ENCODE measurements around the gene IQSEC3. TPM values are rescaled to one million over a fixed set of nuclear protein-coding genes. Genes with fewer than 3 reads are reported as not detected.

IQSEC3 gene
- total RNA-seq, 1 donor from 2014 or later = 4.6 TPM

DNA sequence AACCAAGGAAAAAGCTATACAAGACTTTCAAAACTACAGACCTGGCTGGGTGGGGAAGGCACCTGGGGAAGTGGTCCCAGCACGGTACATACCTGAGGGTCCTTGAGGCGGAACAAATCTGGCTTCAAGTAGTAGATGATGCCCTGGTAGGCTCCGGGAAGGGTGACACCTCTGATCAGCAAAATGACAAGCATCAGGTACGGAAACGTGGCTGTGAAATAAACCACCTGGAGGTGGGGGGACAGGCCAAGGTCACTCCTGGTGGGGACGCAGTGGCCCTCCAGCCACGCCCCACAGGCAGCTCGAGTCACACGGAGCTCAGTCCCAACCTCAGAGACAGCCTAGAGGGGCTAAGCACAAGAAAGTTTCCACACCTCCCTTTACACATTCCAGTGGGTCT lies 132.1 kb downstream of the IQSEC3 start:
- Histone ChIP-seq H3K27me3 (peaks cover 10% of the 10 kb centered on the region), H3K4me3 (no peak overlapping the region), H3K9me3 (no peaks in the 10 kb centered on the region), H3K27ac (no peak overlapping the region), H3K36me3 (no peaks in the 10 kb centered on the region), H3K4me1 (peaks cover under 1% of the 10 kb centered on the region)
- no peak for TF ChIP-seq CTCF (IDR thresholded peaks at IDR 0.05)
- no peak for ATAC-seq
- intact Hi-C loops (cut with DNase I) = no loop called here
- no peak for DNase-seq

DNA sequence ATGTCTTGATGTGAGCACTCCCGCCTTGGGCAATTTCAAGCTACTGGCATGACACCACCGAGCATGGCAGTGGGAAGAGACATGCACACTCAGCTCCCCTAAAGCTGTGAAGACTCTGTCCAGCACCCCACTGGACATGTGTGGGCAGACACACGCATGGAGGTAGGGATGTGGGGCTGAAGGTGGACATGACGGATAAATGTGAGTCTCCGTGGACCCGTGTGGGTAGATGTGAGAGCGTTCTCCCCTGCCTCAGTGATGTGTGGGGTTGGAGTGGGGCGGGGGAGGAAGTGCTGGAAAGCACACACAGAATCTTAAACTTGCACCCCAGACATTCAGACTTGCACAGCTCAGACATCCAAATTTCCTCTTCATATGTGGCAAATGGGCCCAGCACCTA lies 134.8 kb downstream of the IQSEC3 start:
- no peak for TF ChIP-seq CTCF (IDR thresholded peaks at IDR 0.05)
- intact Hi-C loops (cut with DNase I) = no loop called here

DNA sequence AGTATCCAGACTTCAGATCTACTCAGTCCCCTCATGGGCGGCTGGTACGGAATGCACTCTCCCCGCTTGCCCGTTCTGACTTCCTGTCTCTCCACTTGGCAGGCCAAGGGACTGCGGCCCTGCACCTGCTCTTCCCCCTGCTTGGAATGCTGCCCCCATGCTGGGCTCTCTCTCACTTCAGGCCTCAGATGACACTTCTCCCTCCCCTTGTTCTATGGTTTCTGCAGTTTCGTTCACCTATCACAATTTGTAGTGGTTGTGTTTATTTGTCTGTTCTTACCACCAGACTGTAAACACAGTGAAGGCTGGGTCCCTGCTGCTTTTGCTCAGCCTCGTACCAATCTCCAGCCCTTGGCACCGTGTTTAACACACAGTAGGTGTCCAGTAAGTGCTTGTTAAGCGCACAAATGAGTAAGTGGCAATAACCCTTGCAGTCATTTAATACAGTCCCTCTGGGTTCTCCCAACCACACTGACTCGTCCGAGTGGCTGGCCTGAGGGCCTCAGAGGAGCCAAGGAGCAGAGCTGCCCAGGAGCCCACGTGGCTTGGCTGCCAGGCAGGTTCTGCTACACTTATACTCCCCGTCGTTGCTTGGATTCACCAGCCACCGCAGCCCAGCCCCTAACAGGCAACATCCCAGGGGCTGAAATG lies 135.6 kb downstream of the IQSEC3 start:
- Histone ChIP-seq H3K4me1 (peaks cover 7% of the 10 kb centered on the region), H3K27ac (no peak overlapping the region), H3K36me3 (no peaks in the 10 kb centered on the region), H3K4me3 (no peak overlapping the region), H3K27me3 (peaks cover 33% of the 10 kb centered on the region), H3K9me3 (no peaks in the 10 kb centered on the region)
- peak; percentile 80 for ATAC-seq
- TF ChIP-seq CTCF (IDR thresholded peaks at IDR 0.05) = no peak
- peak; percentile 84 for DNase-seq
- intact Hi-C loops (cut with DNase I) = no loop called here

More for the DNA sequence above, 134.8 kb downstream of the IQSEC3 start:
- H3K4me3 ChIP-seq = no peak overlapping the region
- H3K9me3 ChIP-seq = no peaks in the 10 kb centered on the region
- no peak overlapping the region for H3K27ac ChIP-seq
- H3K36me3 ChIP-seq = no peaks in the 10 kb centered on the region
- H3K27me3 ChIP-seq = peaks cover 26% of the 10 kb centered on the region
- peaks cover 7% of the 10 kb centered on the region for H3K4me1 ChIP-seq
- DNase-seq (no peak), ATAC-seq (no peak)

- H3K27ac ChIP-seq = no peak overlapping the region
- DNase-seq = no peak
- H3K4me1 ChIP-seq = peaks cover 7% of the 10 kb centered on the region
- peaks cover 33% of the 10 kb centered on the region for H3K27me3 ChIP-seq
- intact Hi-C loops (cut with DNase I) = no loop called here
- peak overlapping the region; percentile 46 for H3K4me3 ChIP-seq
- no peak for ATAC-seq
- H3K9me3 ChIP-seq = no peaks in the 10 kb centered on the region
- no peaks in the 10 kb centered on the region for H3K36me3 ChIP-seq
- no peak for TF ChIP-seq CTCF (IDR thresholded peaks at IDR 0.05)
Observed at GRCh38 chr12:203074-203461, 136.5 kb downstream of the IQSEC3 start.

GRCh38 chr12:203462-204260 lies 137.1 kb downstream of the IQSEC3 start:
- ATAC-seq (peak; percentile 61), DNase-seq (no peak)
- H3K4me1 ChIP-seq = peaks cover 7% of the 10 kb centered on the region
- no peaks in the 10 kb centered on the region for H3K36me3 ChIP-seq
- intact Hi-C loops (cut with DNase I) = no loop called here
- TF ChIP-seq CTCF (IDR thresholded peaks at IDR 0.05) = peak; percentile 17
- H3K4me3 ChIP-seq = peak overlapping the region; percentile 46
- H3K27me3 ChIP-seq = peaks cover 33% of the 10 kb centered on the region
- H3K27ac ChIP-seq = no peak overlapping the region
- no peaks in the 10 kb centered on the region for H3K9me3 ChIP-seq

All from upper lobe of right lung (tissue), 1 donor.